BE2C (cell line): ENCODE measurements around the gene MED31.
"Not testable (repeated sequence)": the region's sequence is repeated elsewhere in the genome, so short reads cannot be mapped to it uniquely, and the experiment has no call there.

Source experiments
- DNase-seq: peaks from one replicate; pipeline ENCODE4 v3.0.0-alpha.2; 2020
- H3K27me3 ChIP-seq: fragments of 250-450 bp; sonication (Bioruptor Pico); 2 replicates; pipeline ENCODE4 v1.5.1; 2020; ENCODE audit warnings: mild to moderate bottlenecking
- H3K36me3 ChIP-seq: fragments of 250-450 bp; sonication (Bioruptor Pico); 2 replicates; pipeline ENCODE4 v1.5.1; 2020; ENCODE audit warnings: mild to moderate bottlenecking
- H3K4me1 ChIP-seq: fragments of 250-450 bp; sonication (Bioruptor Pico); 2 replicates; pipeline ENCODE4 v1.5.1; 2020
- H3K4me3 ChIP-seq: 2 replicates; pipeline ENCODE4 v1.5.1; 2011; ENCODE audit warnings: low read depth, low read length
- H3K9me3 ChIP-seq: fragments of 250-450 bp; sonication (Bioruptor Pico); 2 replicates; pipeline ENCODE4 v1.5.1; 2020
- TF ChIP-seq, protein P1 (sequence below): IDR thresholded peaks from 2 replicates; pipeline ENCODE4 v1.5.1; 2012; ENCODE audit warnings: mild to moderate bottlenecking, low read depth, low read length

The MED31 gene

DNA sequence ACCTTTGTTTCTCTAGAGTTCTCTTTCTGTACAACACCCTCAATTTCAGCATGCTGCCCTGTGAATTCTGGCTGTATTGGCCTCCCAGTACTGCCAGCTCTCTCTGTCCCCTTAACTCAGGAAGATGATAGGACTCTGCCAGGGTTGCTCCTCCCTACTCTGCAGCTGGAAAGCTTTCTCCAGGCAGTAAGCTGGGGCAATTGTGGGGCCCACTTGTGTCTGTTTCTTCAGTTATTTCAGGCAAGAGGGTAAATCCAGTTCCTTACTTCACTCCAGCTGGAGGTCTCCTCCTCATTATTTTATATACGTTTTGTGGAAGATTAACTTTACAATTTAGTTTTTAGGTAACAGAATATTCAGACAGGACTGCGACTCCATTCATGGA is 10.1 kb upstream of the MED31 start:
- no peak for DNase-seq
- H3K27me3 ChIP-seq = 0 out of 2 replicates have a peak, but pooled peaks cover 3% of the 10 kb centered on the region
- H3K4me1 ChIP-seq = no peaks in the 10 kb centered on the region
- TF ChIP-seq, protein P1, sequence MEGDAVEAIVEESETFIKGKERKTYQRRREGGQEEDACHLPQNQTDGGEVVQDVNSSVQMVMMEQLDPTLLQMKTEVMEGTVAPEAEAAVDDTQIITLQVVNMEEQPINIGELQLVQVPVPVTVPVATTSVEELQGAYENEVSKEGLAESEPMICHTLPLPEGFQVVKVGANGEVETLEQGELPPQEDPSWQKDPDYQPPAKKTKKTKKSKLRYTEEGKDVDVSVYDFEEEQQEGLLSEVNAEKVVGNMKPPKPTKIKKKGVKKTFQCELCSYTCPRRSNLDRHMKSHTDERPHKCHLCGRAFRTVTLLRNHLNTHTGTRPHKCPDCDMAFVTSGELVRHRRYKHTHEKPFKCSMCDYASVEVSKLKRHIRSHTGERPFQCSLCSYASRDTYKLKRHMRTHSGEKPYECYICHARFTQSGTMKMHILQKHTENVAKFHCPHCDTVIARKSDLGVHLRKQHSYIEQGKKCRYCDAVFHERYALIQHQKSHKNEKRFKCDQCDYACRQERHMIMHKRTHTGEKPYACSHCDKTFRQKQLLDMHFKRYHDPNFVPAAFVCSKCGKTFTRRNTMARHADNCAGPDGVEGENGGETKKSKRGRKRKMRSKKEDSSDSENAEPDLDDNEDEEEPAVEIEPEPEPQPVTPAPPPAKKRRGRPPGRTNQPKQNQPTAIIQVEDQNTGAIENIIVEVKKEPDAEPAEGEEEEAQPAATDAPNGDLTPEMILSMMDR = no peak
- no peaks in the 10 kb centered on the region for H3K9me3 ChIP-seq
- no peak overlapping the region for H3K4me3 ChIP-seq
- H3K36me3 ChIP-seq = no peaks in the 10 kb centered on the region

DNA sequence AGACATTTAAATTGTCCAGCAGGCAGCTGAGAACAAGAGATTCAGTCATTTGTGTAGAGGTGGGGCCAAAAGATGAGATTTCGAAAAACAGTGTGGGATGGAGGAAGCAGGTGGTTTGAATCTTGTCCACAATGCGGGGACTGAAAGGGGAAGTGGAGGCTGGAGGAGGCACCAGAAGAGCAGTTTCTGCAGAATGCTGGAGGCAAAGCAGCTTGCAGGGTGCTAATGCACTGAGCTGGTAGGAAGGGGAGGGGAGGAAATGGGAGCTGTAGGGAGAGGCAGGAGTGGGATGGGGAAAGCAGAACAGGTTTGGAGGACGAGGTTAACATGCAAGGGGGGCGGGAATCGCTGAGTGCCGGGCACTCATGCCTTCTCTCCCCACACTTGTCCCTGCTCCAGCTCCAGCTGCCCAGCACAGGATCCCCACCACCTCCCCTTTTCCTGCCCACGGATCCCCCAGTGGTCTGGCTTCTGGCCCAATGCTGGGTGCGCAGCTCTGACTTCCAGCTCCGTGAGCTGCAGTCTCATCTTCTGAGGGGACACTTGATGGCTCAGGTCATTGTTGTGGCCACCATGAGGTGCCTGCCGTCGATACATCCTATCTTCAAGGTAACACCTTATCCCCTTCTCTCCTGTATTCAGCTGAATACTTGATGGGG is 9.5 kb upstream of the MED31 start:
- TF ChIP-seq, protein P1 = no peak
- Histone ChIP-seq H3K9me3 (no peaks in the 10 kb centered on the region), H3K27me3 (0 out of 2 replicates have a peak, but pooled peaks cover 3% of the 10 kb centered on the region), H3K36me3 (no peaks in the 10 kb centered on the region), H3K4me3 (no peak overlapping the region), H3K4me1 (no peaks in the 10 kb centered on the region)
- no peak for DNase-seq

DNA sequence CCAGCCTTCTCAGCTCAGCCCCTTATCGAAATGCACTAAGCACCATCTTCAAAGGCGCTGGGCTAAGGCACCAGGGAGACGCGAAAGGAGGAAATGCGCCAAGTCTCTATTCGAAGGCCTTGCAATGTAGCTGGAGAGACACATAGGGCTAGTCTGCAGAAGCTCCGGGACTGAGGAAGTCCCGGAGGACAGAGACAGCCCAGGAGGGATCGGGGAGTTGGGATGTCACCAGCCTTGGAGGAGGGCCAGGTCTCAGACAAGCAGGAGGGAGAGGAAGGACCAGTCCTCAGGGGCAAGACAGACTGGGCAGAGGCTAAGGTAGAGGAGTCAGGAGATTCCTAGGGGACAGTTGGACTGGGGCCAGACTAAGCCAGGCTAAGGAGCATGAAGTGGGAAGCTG is 8.7 kb upstream of the MED31 start:
- Histone ChIP-seq H3K9me3 (no peaks in the 10 kb centered on the region), H3K4me3 (no peak overlapping the region), H3K27me3 (0 out of 2 replicates have a peak, but pooled peaks cover 3% of the 10 kb centered on the region), H3K36me3 (no peaks in the 10 kb centered on the region), H3K4me1 (no peaks in the 10 kb centered on the region)
- DNase-seq = no peak
- TF ChIP-seq, protein P1 = no peak

DNA sequence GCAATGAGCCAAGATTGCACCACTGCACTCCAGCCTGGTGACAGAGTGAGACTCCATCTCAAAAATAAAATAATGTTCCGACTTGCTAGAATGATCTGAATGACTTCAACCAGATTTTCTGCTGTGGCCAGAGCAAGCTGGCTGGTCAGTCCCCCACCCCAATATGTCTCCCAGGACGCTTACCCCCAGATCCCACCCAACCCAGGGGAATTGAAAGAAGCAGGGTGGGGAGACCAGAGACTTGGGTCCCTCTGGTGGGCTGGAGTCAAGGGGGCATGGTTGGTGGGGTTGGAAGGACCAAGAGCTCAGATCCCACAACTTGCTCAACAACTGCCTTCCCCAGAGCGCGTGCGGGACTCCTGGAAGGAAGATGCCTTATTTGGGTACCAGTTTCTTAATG is 7.0 kb upstream of the MED31 start:
- not testable (repeated sequence) for H3K4me1 ChIP-seq, DNase-seq, H3K9me3 ChIP-seq, H3K36me3 ChIP-seq, H3K27me3 ChIP-seq, H3K4me3 ChIP-seq

GRCh38 chr17:6657633-6658287 is 6.4 kb upstream of the MED31 start:
- TF ChIP-seq, protein P1 = no peak
- Histone ChIP-seq H3K36me3 (no peaks in the 10 kb centered on the region), H3K4me1 (no peaks in the 10 kb centered on the region), H3K4me3 (no peak overlapping the region), H3K9me3 (no peaks in the 10 kb centered on the region), H3K27me3 (0 out of 2 replicates have a peak, but pooled peaks cover 3% of the 10 kb centered on the region)
- DNase-seq = no peak

DNA sequence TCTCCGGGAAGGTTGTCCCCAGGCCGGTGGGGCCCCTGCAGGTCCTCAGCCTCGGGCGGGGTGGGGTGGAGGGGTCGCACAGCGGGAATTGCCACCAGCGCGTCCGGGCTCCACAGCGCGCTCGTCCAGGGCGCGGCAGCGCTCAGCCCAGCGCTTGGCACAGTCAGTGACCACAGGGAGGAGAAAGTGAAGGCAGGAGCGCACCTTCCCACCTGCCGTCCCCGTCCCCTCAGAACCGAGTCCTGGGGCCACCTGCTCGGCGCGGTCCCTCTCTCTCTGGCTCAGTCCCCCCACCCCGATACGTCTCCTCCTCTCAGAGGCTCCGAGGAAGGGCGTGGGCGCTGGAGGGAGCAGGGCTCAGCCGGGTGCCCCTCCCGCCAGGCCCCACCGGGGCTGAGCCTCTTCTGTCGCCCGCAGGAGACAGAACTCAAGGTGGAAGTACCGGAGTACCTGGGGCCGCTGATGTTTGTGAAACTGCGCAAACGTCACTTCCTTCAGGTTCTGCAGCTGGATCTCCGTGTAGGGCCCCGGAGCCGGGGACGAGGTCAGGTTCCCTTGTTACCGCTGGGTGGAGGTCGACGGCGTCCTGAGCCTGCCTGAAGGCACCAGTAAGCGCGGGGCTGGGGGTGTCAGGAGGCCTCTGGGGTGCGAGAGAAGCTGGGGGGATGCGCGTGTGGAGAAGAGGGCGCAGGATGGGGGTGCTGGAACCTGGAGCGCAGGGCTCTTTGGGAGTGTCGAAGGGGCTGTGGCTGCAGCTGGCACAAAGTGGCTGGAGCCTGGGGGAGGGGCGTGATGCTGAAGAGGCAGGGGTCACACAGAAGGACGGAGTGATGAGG is 5.6 kb upstream of the MED31 start:
- H3K9me3 ChIP-seq, H3K4me3 ChIP-seq, H3K36me3 ChIP-seq, DNase-seq, H3K4me1 ChIP-seq, H3K27me3 ChIP-seq: not testable (repeated sequence)

DNA sequence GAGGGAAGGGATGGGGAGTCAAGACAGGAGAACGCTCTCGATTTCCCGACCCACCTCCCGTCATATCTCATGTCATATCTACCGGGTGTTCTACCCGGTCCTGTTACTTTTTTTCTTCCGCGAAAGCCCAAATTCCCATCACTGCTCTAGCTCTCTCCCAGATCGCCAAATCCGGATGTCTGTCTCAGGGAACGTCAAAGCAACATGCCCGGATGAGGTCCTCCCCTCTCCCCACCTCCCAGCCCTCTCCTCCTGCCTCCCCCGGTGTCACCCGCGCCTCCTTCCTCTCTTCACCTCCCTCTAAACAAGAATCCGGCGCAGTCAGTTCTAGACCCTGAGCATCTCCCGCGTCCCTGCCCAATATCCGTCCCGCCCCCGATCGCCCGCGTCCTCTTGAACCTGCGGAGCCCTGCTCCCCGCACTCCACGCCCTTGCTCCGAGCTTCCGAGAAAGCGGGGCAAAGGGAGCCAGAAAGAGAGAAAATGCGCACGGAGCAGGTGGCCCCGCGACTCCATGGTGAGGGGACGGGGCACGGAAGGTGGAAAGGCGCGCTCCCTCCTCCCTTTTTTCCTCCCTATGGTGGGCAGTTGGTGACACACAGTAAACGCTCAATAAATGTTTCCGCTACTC is 4.4 kb upstream of the MED31 start:
- not testable (repeated sequence) for DNase-seq, H3K36me3 ChIP-seq, H3K4me1 ChIP-seq, H3K9me3 ChIP-seq, H3K27me3 ChIP-seq, H3K4me3 ChIP-seq
